GM19324 (cell line): ENCODE results near the gene FAF1.
A peak's percentile ranks its signal among the peaks of the same experiment; 100 is the strongest.
"Not testable (repeated sequence)": the region's sequence is repeated elsewhere in the genome, so short reads cannot be mapped to it uniquely, and the experiment has no call there.

Source experiments
- ATAC-seq: cut with Tn5 transposase; IDR thresholded peaks from one replicate; pipeline ENCODE4 v1.9.1; 2021; ENCODE audit warnings: mild to moderate bottlenecking, moderate library complexity; ENCODE audit not compliant: unreplicated experiment, low FRiP score

Gene FAF1

GRCh38 chr1:50917138-50918137 lies 42.6 kb downstream of the FAF1 start:
- ATAC-seq, result no peak

GRCh38 chr1:50915621-50916020 lies 44.4 kb downstream of the FAF1 start:
- ATAC-seq, result no peak

- no peak for ATAC-seq
Measured at GRCh38 chr1:50913954-50914353, 46.1 kb downstream of the FAF1 start.

- ATAC-seq, result not testable (repeated sequence)
Measured at GRCh38 chr1:50910356-50910755, 49.7 kb downstream of the FAF1 start.

GRCh38 chr1:50907610-50908009 lies 52.5 kb downstream of the FAF1 start:
- not testable (repeated sequence) for ATAC-seq

- ATAC-seq, result not testable (repeated sequence)
Measured at GRCh38 chr1:50906050-50906449, 54.0 kb downstream of the FAF1 start.

- no peak for ATAC-seq
Measured at GRCh38 chr1:50902419-50902818, 57.6 kb downstream of the FAF1 start.

GRCh38 chr1:50901872-50902271 lies 58.2 kb downstream of the FAF1 start:
- ATAC-seq, result no peak

GRCh38 chr1:50898773-50899172 lies 61.3 kb downstream of the FAF1 start:
- no peak for ATAC-seq

GRCh38 chr1:50894340-50894739 lies 65.7 kb downstream of the FAF1 start:
- ATAC-seq, result no peak

- ATAC-seq, result no peak
Measured at GRCh38 chr1:50893466-50893865, 66.6 kb downstream of the FAF1 start.

GRCh38 chr1:50887555-50887954 lies 72.5 kb downstream of the FAF1 start:
- not testable (repeated sequence) for ATAC-seq

GRCh38 chr1:50880373-50880772 lies 79.7 kb downstream of the FAF1 start:
- no peak for ATAC-seq

GRCh38 chr1:50879137-50879536 lies 80.9 kb downstream of the FAF1 start:
- ATAC-seq, result no peak

GRCh38 chr1:50878434-50878833 lies 81.6 kb downstream of the FAF1 start:
- no peak for ATAC-seq

- ATAC-seq, result no peak
Measured at GRCh38 chr1:50877641-50878040, 82.4 kb downstream of the FAF1 start.

GRCh38 chr1:50873458-50874187 lies 86.4 kb downstream of the FAF1 start:
- ATAC-seq, result peak; percentile 90

- not testable (repeated sequence) for ATAC-seq
Measured at GRCh38 chr1:50864845-50865244, 95.2 kb downstream of the FAF1 start.

- ATAC-seq, result no peak
Measured at GRCh38 chr1:50861772-50862171, 98.3 kb downstream of the FAF1 start.

GRCh38 chr1:50860702-50861101 lies 99.4 kb downstream of the FAF1 start:
- ATAC-seq, result no peak

- no peak for ATAC-seq
Measured at GRCh38 chr1:50860256-50860655, 99.8 kb downstream of the FAF1 start.
